ENCODE results near the gene IL27RA.

GRCh38 chr19:14039181-14039580 lies 7.6 kb downstream of the IL27RA start:
- TF ChIP-seq CTCF (IDR thresholded peaks at IDR 0.05) (no peak), POLR2A (IDR thresholded peaks at IDR 0.05) (no peak)

All from heart left ventricle (tissue), 13 donors.